Measurements from ENCODE around the gene SPON1. TPM values are rescaled to one million over a fixed set of nuclear protein-coding genes. Genes with fewer than 3 reads are reported as not detected.
A peak's percentile ranks its signal among the peaks of the same experiment; 100 is the strongest.

The SPON1 gene
- total RNA-seq, 2 donors from 2014 or later: 4.8 to 7.3 TPM

DNA sequence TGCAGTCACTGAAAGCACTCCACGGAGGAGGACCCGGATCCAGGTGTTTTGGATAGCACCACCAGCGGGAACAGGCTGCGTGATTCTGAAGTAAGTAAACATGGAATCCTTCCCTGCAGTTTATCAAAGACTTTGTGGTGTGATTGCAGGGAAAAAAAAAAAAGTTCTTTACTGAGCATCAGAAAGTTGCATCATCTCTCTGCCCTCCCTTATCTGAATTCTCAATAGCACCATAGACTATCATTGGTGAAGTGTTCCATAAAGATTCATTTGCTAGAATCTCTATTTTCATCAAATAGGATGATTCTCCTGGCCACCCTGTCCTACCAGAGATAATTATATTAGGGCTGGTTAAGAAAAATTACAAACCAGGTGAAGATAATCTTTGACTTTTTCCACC is 79.0 kb downstream of the SPON1 start:
- ATAC-seq: no peak
- no peak overlapping the region for H3K4me3 Mint-ChIP-seq
- H3K4me1 Mint-ChIP-seq: no peaks in the 10 kb centered on the region
- H3K27ac Mint-ChIP-seq: no peak overlapping the region
- no peak for DNase-seq
- H3K9me3 ChIP-seq (ENCODE audit: control insufficient read depth, low read length, poor library complexity, severe bottlenecking): no peaks in the 10 kb centered on the region
- peaks cover 4% of the 10 kb centered on the region for H3K27me3 Mint-ChIP-seq
- H3K36me3 Mint-ChIP-seq (ENCODE audit: low read depth): no peaks in the 10 kb centered on the region

DNA sequence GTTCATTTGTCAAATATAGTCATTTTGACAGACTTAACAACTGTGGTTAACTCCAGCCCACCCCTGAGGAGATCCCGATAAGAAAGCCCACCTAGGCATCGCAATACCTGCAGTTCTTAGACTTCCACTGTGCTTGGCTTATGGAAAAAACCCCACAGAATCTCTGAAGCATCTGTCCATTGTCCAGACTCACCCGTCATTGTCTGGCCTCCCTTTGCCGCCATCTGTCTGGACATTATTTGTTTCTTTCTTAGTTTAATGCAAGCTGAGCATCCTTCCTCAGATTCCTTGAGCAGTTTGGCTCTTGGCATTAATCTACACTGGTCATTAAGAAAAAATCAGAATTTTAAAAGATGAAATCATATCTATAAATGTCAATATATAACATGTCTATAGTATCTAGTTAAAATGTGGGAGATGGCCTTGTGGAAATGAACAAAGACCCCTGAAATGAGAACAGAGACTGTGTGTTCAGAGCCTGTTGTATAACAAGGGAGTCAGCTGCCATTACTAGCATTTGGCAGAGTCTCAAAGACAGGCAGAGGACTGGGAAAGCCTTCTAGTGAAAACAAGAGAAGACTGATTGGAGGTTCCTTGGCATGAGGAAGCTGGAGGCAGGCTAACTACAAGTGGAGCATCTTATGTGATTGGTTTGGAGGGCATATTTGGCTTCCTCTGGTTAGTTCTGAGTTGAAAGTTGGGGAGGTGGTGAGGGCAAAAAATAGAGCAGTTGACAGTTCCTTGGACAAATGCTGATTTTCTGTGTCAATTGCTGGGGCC is 80.4 kb downstream of the SPON1 start:
- no peaks in the 10 kb centered on the region for H3K9me3 ChIP-seq (ENCODE audit: control insufficient read depth, low read length, poor library complexity, severe bottlenecking)
- ATAC-seq (no peak), DNase-seq (no peak)
- Mint-ChIP-seq H3K4me3 (no peak overlapping the region), H3K27ac (no peak overlapping the region), H3K27me3 (peaks cover 4% of the 10 kb centered on the region), H3K4me1 (no peaks in the 10 kb centered on the region), H3K36me3 (ENCODE audit: low read depth) (peaks cover 2% of the 10 kb centered on the region)

DNA sequence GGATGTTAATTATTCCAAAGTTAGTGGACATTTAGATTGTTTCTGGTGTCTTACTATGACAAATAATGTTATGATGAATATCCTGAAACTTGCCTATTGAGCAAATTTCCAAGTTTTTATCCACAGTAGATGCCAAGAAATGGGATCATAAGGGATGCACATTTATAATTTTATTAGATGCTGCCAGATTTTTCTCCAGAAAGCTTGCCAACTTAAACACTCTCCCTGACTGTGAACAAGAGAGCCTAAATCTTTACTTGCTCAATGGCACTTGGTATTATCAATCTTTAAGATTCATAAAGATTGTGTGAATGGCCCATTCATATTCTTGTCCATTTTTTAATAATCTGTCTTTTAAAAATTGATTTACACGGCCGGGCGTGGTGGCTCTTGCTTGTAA is 82.4 kb downstream of the SPON1 start:
- Mint-ChIP-seq H3K27me3 (peaks cover 4% of the 10 kb centered on the region), H3K27ac (no peak overlapping the region), H3K4me1 (no peaks in the 10 kb centered on the region), H3K4me3 (no peak overlapping the region), H3K36me3 (ENCODE audit: low read depth) (peaks cover 2% of the 10 kb centered on the region)
- ATAC-seq (no peak), DNase-seq (no peak)
- no peaks in the 10 kb centered on the region for H3K9me3 ChIP-seq (ENCODE audit: control insufficient read depth, low read length, poor library complexity, severe bottlenecking)

DNA sequence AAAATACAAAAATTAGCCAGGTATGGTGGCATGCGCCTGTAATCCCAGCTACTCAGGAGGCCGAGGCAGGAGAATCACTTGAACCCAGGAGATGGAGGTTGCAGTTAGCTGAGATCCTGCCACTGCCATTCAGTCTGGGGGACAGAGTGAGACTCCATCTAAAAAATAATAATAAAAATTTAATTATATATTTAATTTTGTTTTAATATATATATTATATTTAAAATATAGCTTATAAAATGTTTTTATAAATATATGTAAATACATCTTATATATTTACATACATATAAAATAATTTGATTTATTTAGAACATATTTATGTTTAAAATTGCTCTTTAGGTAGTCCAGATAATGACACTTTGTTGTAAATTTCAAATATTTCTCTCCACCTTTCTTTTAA is 82.9 kb downstream of the SPON1 start:
- Mint-ChIP-seq H3K36me3 (ENCODE audit: low read depth) (peaks cover 2% of the 10 kb centered on the region), H3K27me3 (peaks cover 4% of the 10 kb centered on the region), H3K27ac (no peak overlapping the region), H3K4me1 (no peaks in the 10 kb centered on the region), H3K4me3 (no peak overlapping the region)
- no peaks in the 10 kb centered on the region for H3K9me3 ChIP-seq (ENCODE audit: control insufficient read depth, low read length, poor library complexity, severe bottlenecking)
- ATAC-seq (no peak), DNase-seq (no peak)

DNA sequence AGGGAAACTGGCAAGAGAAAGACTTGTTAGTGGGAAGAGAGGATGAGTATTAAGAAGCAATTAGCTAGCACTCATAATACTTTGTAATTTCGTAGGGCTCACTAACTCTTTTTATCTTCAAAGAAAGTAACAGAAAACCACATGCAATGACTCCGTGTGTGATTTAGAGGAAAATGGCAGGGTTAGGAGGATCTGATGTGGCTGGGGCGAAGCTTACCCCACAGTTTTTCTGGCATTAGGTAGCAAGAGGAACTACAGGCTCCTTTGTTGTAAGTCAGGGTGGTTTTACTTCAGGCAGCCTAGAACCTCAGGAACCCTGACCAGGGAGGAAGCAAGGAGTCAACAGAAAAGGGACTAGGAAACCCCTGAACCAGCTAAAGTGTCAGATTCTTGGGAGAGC is 89.7 kb downstream of the SPON1 start:
- DNase-seq: no peak
- H3K4me1 Mint-ChIP-seq: peaks cover 9% of the 10 kb centered on the region
- H3K27ac Mint-ChIP-seq: no peak overlapping the region
- H3K9me3 ChIP-seq (ENCODE audit: control insufficient read depth, low read length, poor library complexity, severe bottlenecking): no peaks in the 10 kb centered on the region
- no peaks in the 10 kb centered on the region for H3K27me3 Mint-ChIP-seq
- peaks cover 2% of the 10 kb centered on the region for H3K36me3 Mint-ChIP-seq (ENCODE audit: low read depth)
- H3K4me3 Mint-ChIP-seq: no peak overlapping the region
- ATAC-seq: no peak

DNA sequence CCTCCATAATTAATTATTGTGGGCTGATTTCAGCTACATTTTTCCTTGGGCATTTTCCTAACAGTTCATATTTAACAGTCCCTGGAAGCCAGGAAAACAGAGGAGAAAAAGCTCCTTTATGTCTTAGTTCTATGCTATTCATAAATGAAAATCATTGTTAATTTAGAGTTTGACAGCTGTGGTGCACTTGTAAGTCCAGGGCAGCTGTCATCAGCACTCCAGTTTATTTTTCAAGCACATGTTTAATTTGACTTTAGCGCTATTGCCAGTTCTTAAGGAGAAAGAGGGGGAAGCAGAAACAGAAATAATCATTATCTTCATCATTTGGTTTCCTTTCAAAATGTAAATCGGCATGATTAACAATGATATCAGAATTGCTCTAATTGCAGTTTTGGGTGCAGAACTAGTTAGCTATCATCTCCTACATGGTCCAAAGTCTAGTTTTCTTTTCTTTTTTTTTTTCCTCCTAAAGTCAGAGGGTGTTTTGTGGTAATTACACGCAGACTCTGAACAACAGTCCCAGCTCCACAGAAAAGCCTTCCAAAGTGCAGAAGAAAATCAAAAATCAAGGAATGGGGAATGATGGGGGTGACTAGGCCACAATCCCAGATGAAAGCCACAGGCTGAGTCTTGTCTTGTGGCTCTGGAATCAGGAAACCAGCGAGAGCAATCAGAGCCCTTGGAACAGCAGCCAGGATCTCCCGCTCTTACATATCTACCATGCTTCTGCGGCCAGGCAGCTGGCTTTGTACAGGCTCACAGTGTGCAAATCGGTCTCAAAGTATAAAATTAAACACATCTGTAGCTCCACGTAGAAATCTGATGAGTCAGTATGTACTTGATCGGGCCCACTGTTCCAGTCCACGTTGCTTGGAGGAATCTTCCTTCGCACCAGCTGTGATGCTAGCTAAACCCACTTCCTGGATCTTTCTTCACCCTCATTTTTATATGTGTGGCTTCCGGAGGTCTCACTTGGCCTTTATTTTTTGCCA is 91.9 kb downstream of the SPON1 start:
- H3K27me3 Mint-ChIP-seq: no peaks in the 10 kb centered on the region
- no peaks in the 10 kb centered on the region for H3K9me3 ChIP-seq (ENCODE audit: control insufficient read depth, low read length, poor library complexity, severe bottlenecking)
- peaks cover 7% of the 10 kb centered on the region for H3K36me3 Mint-ChIP-seq (ENCODE audit: low read depth)
- DNase-seq (no peak), ATAC-seq (no peak)
- no peak overlapping the region for H3K4me3 Mint-ChIP-seq
- H3K27ac Mint-ChIP-seq: no peak overlapping the region
- H3K4me1 Mint-ChIP-seq: peaks cover 9% of the 10 kb centered on the region

DNA sequence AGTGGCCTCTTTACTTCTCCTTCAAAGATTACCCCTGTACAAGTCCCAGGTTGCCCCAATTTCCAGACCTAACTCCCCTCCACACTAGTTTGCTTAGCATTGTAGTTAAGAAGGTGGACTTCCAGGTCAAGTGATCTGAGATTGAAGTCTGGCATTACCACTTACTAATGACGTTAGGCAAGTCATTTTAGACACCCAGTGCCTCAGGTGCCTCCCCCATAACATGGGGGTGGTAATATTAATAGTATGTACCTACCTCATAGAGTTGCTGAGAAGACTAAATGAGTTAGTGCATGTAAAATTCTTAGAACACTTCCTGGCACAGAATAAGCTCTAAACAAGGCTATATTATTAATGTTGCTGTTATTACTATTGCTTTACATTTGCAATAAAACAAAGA is 93.4 kb downstream of the SPON1 start:
- Mint-ChIP-seq H3K36me3 (ENCODE audit: low read depth) (peaks cover 7% of the 10 kb centered on the region), H3K4me1 (peaks cover 9% of the 10 kb centered on the region), H3K27ac (no peak overlapping the region), H3K27me3 (no peaks in the 10 kb centered on the region), H3K4me3 (no peak overlapping the region)
- no peaks in the 10 kb centered on the region for H3K9me3 ChIP-seq (ENCODE audit: control insufficient read depth, low read length, poor library complexity, severe bottlenecking)
- ATAC-seq: no peak
- DNase-seq: no peak

DNA sequence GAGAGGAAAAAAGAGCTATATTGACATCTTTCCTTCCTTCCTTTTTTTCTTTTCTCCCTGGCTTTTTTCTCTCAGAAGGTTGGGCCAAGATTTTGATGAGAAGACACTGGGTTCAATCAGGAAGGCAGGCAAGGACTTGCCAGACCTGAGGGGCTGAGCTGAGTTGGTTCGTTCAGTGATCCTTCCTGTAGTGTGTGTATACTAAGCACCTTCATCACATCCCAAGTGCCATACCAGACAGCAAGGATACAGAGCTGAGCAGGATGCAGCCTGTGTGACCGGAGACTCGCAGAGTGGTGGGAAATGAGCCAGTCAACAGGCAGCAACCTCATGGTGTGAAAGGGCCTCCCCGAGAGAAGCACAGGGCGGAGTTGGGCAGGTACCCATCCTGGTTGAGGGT is 95.5 kb downstream of the SPON1 start:
- no peak for DNase-seq
- H3K9me3 ChIP-seq (ENCODE audit: control insufficient read depth, low read length, poor library complexity, severe bottlenecking): no peaks in the 10 kb centered on the region
- no peak for ATAC-seq
- Mint-ChIP-seq H3K4me3 (no peak overlapping the region), H3K4me1 (peaks cover 4% of the 10 kb centered on the region), H3K27me3 (no peaks in the 10 kb centered on the region), H3K36me3 (ENCODE audit: low read depth) (peaks cover 7% of the 10 kb centered on the region), H3K27ac (no peak overlapping the region)

DNA sequence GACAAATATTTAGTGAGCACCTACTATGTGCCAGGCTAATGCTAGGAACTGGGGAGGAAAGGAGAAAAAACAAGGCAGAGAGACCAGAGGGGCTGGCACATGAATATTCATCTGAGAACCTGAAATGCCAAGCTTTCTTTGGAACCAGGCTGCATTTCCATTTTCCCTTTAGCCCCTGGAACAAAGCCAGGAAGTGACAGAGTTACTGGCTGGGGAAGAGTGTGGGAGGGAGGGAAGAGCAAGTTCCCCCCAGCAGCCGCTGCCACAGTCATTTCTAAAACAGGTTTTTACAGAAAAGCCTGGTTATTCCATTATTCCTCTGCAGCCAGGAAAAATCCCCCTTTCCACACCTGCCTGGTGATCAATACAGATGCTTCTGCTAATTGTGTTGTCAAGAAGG is 97.0 kb downstream of the SPON1 start:
- Mint-ChIP-seq H3K4me1 (peaks cover 6% of the 10 kb centered on the region), H3K27me3 (no peaks in the 10 kb centered on the region), H3K4me3 (no peak overlapping the region), H3K27ac (no peak overlapping the region), H3K36me3 (ENCODE audit: low read depth) (peaks cover 7% of the 10 kb centered on the region)
- no peaks in the 10 kb centered on the region for H3K9me3 ChIP-seq (ENCODE audit: control insufficient read depth, low read length, poor library complexity, severe bottlenecking)
- no peak for ATAC-seq
- no peak for DNase-seq

DNA sequence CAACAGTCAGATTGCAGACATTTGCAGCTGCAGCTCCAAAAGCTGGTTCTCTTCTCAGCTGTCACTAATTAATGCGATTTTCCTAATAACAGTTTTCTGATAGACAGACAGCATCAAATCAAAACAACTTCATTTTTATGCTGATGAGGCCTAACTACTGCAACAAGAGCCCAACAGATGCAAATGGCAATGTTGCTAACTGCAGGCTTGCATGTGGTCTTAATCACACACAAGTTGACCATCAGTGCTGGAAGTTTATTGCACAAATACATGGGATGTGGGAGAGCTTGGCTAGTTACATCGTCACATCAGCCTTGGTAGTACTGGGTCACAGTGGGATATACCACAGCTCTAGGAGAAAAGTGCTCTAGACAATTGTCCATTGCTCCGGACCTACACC is 99.2 kb downstream of the SPON1 start:
- Mint-ChIP-seq H3K27me3 (no peaks in the 10 kb centered on the region), H3K4me1 (peaks cover 16% of the 10 kb centered on the region), H3K27ac (no peak overlapping the region), H3K36me3 (ENCODE audit: low read depth) (peaks cover 7% of the 10 kb centered on the region), H3K4me3 (no peak overlapping the region)
- no peak for ATAC-seq
- no peak for DNase-seq
- no peaks in the 10 kb centered on the region for H3K9me3 ChIP-seq (ENCODE audit: control insufficient read depth, low read length, poor library complexity, severe bottlenecking)

DNA sequence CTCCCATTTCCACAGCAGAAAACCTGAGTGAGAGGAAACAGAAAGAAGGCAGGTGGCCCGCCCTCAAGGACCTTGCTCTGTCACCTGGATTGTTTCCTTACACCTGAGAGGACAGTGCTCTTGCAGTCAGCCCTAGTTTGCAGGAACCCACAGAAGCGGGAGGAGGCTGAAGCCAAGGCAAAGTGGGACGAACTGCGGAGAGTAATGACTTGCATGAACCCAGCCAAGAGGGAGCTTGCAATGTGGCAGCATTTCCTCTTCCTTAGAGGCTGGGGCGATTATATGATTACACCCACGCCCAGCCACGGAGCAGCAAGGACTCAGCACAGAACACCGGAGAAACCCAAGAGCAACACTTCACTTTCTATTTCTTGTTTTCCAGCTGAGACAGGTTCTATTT is 102.6 kb downstream of the SPON1 start:
- peak overlapping the region; percentile 75 for H3K27ac Mint-ChIP-seq
- peaks cover 18% of the 10 kb centered on the region for H3K4me1 Mint-ChIP-seq
- no peaks in the 10 kb centered on the region for H3K27me3 Mint-ChIP-seq
- peak; percentile 57 for ATAC-seq
- peak overlapping the region; percentile 63 for H3K4me3 Mint-ChIP-seq
- no peak for DNase-seq
- H3K36me3 Mint-ChIP-seq (ENCODE audit: low read depth): no peaks in the 10 kb centered on the region
- no peaks in the 10 kb centered on the region for H3K9me3 ChIP-seq (ENCODE audit: control insufficient read depth, low read length, poor library complexity, severe bottlenecking)

DNA sequence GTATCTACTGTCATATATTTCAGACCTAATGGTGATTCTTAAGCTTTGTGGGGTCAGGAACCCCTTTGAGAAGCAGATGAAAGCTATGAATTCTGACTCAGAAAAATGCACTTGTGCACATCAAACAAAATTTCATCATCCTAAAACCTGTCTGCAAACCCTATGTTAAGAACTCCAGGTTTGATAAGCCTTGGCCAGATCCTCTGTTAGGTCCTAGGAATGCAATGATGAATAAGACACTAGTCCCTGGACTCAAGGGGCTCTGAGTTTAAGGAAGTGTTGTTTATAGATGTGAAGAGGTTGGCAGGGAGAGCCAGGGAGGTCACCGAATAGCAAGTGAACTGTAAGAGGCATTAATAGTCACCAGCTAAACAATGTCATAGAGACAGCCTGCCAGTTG is 103.2 kb downstream of the SPON1 start:
- DNase-seq: no peak
- H3K4me3 Mint-ChIP-seq: peak overlapping the region; percentile 63
- H3K9me3 ChIP-seq (ENCODE audit: control insufficient read depth, low read length, poor library complexity, severe bottlenecking): no peaks in the 10 kb centered on the region
- H3K4me1 Mint-ChIP-seq: peaks cover 18% of the 10 kb centered on the region
- no peak for ATAC-seq
- H3K36me3 Mint-ChIP-seq (ENCODE audit: low read depth): no peaks in the 10 kb centered on the region
- no peaks in the 10 kb centered on the region for H3K27me3 Mint-ChIP-seq
- H3K27ac Mint-ChIP-seq: peak overlapping the region; percentile 75

DNA sequence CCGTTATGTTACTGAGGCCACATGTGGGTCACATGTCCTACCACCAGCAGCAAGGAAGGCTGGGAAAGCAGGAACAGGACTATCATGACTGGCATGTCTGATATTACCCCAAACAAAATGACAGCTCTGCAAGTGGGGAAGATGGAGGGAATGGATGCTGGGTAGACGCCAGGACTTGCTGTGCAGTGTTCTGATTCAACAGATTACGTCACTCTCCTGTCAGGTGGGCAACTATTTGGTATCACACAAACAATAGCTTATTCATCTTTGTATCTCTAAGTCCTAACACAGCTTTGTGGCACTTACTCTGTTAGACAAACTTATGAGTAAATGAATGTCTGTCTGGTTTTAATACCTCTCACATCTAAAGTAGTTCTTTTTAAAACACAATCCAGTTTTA is 105.2 kb downstream of the SPON1 start:
- no peak for ATAC-seq
- H3K27me3 Mint-ChIP-seq: no peaks in the 10 kb centered on the region
- no peak overlapping the region for H3K4me3 Mint-ChIP-seq
- DNase-seq: no peak
- peaks cover 18% of the 10 kb centered on the region for H3K4me1 Mint-ChIP-seq
- no peaks in the 10 kb centered on the region for H3K9me3 ChIP-seq (ENCODE audit: control insufficient read depth, low read length, poor library complexity, severe bottlenecking)
- H3K36me3 Mint-ChIP-seq (ENCODE audit: low read depth): no peaks in the 10 kb centered on the region
- H3K27ac Mint-ChIP-seq: no peak overlapping the region
